GM18907 (cell line): ENCODE data around the gene MOB4.
A peak's percentile ranks its signal among the peaks of the same experiment; 100 is the strongest.
"Not testable (repeated sequence)": the region's sequence is repeated elsewhere in the genome, so short reads cannot be mapped to it uniquely, and the experiment has no call there.

Experiments
- ATAC-seq: cut with Tn5 transposase; IDR thresholded peaks from one replicate; pipeline ENCODE4 v1.9.1; 2021; ENCODE audit warnings: mild to moderate bottlenecking, moderate library complexity; ENCODE audit not compliant: unreplicated experiment

The MOB4 gene

GRCh38 chr2:197587255-197587654 is 71.4 kb downstream of the MOB4 start:
- not testable (repeated sequence) for ATAC-seq

GRCh38 chr2:197591339-197592072 is 75.6 kb downstream of the MOB4 start:
- ATAC-seq: no peak

GRCh38 chr2:197596766-197597165 is 80.9 kb downstream of the MOB4 start:
- no peak for ATAC-seq

GRCh38 chr2:197597166-197597565 is 81.3 kb downstream of the MOB4 start:
- no peak for ATAC-seq

GRCh38 chr2:197598450-197598849 is 82.6 kb downstream of the MOB4 start:
- ATAC-seq: no peak

GRCh38 chr2:197599285-197599965 is 83.6 kb downstream of the MOB4 start:
- peak; percentile 76 for ATAC-seq

- no peak for ATAC-seq
Measured at GRCh38 chr2:197600306-197600705, 84.4 kb downstream of the MOB4 start.

GRCh38 chr2:197601726-197602125 is 85.9 kb downstream of the MOB4 start:
- peak; percentile 39 for ATAC-seq
